ENCODE data around the gene SIGLEC5.

The SIGLEC5 gene

GRCh38 chr19:51627491-51628138, 2.6 kb downstream of the SIGLEC5 start:
- no peak for DNase-seq (ENCODE audit: low spot score)

- no peak for DNase-seq (ENCODE audit: low spot score)
Measured at GRCh38 chr19:51626675-51627074, 3.5 kb downstream of the SIGLEC5 start.

GRCh38 chr19:51621178-51621577, 9.0 kb downstream of the SIGLEC5 start:
- no peak for DNase-seq (ENCODE audit: low spot score)

GRCh38 chr19:51615991-51616390, 14.2 kb downstream of the SIGLEC5 start:
- DNase-seq (ENCODE audit: low spot score) = no peak

GRCh38 chr19:51614789-51615188, 15.4 kb downstream of the SIGLEC5 start:
- no peak for DNase-seq (ENCODE audit: low spot score)

- no peak for DNase-seq (ENCODE audit: low spot score)
Measured at GRCh38 chr19:51610576-51610975, 19.6 kb downstream of the SIGLEC5 start.

- peak; percentile 77 for DNase-seq (ENCODE audit: low spot score)
Measured at GRCh38 chr19:51607920-51608562, 22.2 kb downstream of the SIGLEC5 start.

GRCh38 chr19:51607077-51607476, 23.1 kb downstream of the SIGLEC5 start:
- DNase-seq (ENCODE audit: low spot score) = peak; percentile 33

- no peak for DNase-seq (ENCODE audit: low spot score)
Measured at GRCh38 chr19:51602189-51602854, 27.9 kb downstream of the SIGLEC5 start.

GRCh38 chr19:51600940-51601580, 29.1 kb downstream of the SIGLEC5 start:
- no peak for DNase-seq (ENCODE audit: low spot score)

- DNase-seq (ENCODE audit: low spot score) = peak; percentile 16
Measured at GRCh38 chr19:51599084-51599483, 31.1 kb downstream of the SIGLEC5 start.

GRCh38 chr19:51598159-51598915, 31.9 kb downstream of the SIGLEC5 start:
- no peak for DNase-seq (ENCODE audit: low spot score)

GRCh38 chr19:51595190-51596175, 34.7 kb downstream of the SIGLEC5 start:
- DNase-seq (ENCODE audit: low spot score) = no peak

- no peak for DNase-seq (ENCODE audit: low spot score)
Measured at GRCh38 chr19:51594774-51595109, 35.5 kb downstream of the SIGLEC5 start.

GRCh38 chr19:51593969-51594773, 36.0 kb downstream of the SIGLEC5 start:
- DNase-seq (ENCODE audit: low spot score) = peak; percentile 96

GRCh38 chr19:51593138-51593890, 36.9 kb downstream of the SIGLEC5 start:
- no peak for DNase-seq (ENCODE audit: low spot score)

GRCh38 chr19:51592521-51592920, 37.7 kb downstream of the SIGLEC5 start:
- DNase-seq (ENCODE audit: low spot score) = no peak

GRCh38 chr19:51590441-51590840, 39.8 kb downstream of the SIGLEC5 start:
- no peak for DNase-seq (ENCODE audit: low spot score)

- DNase-seq (ENCODE audit: low spot score) = no peak
Measured at GRCh38 chr19:51589511-51589910, 40.7 kb downstream of the SIGLEC5 start.
